Measurements from ENCODE around the gene CPED1. TPM values are rescaled to one million over a fixed set of nuclear protein-coding genes. Genes with fewer than 3 reads are reported as not detected.

Gene CPED1
- total RNA-seq, 1 experiment from 2014 or later, result 0.13 TPM

- Histone ChIP-seq H4K5ac (ENCODE audit: insufficient read length, low read depth, low read length) (no peak overlapping the region), H4K20me1 (ENCODE audit: control insufficient read depth, insufficient read depth, insufficient read length) (no peaks in the 10 kb centered on the region), H2BK15ac (ENCODE audit: low read depth, low read length) (no peak overlapping the region), H3K79me2 (ENCODE audit: insufficient read depth, low read length) (0 out of 2 replicates have a peak, but pooled peaks cover 2% of the 10 kb centered on the region), H2BK120ac (ENCODE audit: low read depth, low read length, poor library complexity, severe bottlenecking) (no peak overlapping the region), H4K8ac (replicated peaks; ENCODE audit: insufficient read length, low read depth, low read length) (no peak overlapping the region), H3K79me1 (ENCODE audit: insufficient read depth, low read depth, low read length, poor library complexity, severe bottlenecking) (peaks cover 3% of the 10 kb centered on the region), H3K4me1 (ENCODE audit: insufficient read depth, low read length) (no peaks in the 10 kb centered on the region; the same call in 1 of the 2 replicates), H2AFZ (ENCODE audit: low read length) (no peak overlapping the region), H3K9me3 (ENCODE audit: control insufficient read depth, low read depth, low read length) (no peaks in the 10 kb centered on the region), H3T11ph (ENCODE audit: low read length) (no peak overlapping the region), H3K18ac (ENCODE audit: insufficient read length, low read depth, low read length) (no peak overlapping the region), H2BK20ac (ENCODE audit: low read depth, low read length, poor library complexity, severe bottlenecking) (no peak overlapping the region), H3K4ac (ENCODE audit: low read depth, low read length) (no peak overlapping the region), H3K56ac (ENCODE audit: insufficient read length, low read depth, low read length) (no peak overlapping the region), H3K27me3 (ENCODE audit: insufficient read depth, low read length) (no peaks in the 10 kb centered on the region), H3K23ac (ENCODE audit: insufficient read length, low read depth, low read length) (no peak overlapping the region), H4K91ac (ENCODE audit: insufficient read length, low read depth, low read length) (no peak overlapping the region), H3K23me2 (ENCODE audit: insufficient read length, low read depth, low read length, poor library complexity, severe bottlenecking) (peaks cover 4% of the 10 kb centered on the region), H3K14ac (ENCODE audit: insufficient read depth, low read length) (no peak overlapping the region), H3K27ac (ENCODE audit: insufficient read length, low read depth, low read length) (no peak overlapping the region), H3K4me2 (ENCODE audit: insufficient read depth, insufficient read length, low read length) (peak overlapping the region; percentile 83), H2AK5ac (ENCODE audit: insufficient read length, low read length) (no peak overlapping the region), H3K9ac (ENCODE audit: extremely low read depth, insufficient read length, low read length) (no peak overlapping the region), H2BK5ac (ENCODE audit: insufficient read length, low read length) (no peak overlapping the region), H2BK12ac (ENCODE audit: insufficient read length, low read depth, low read length) (no peak overlapping the region)
- Mint-ChIP-seq H3K27me3 (ENCODE audit: low read depth) (no peaks in the 10 kb centered on the region), H3K36me3 (ENCODE audit: insufficient read depth in 1 of 3, low read depth in 3 of 3) (peaks cover 10 to 38% (median 29%) of the 10 kb centered on the region in 3 experiments; a peak in 6 of 7 replicates), H3K9me3 (no peaks in the 10 kb centered on the region), H3K4me3 (peak overlapping the region; percentile 81 to 87; a peak in 4 of 5 replicates), H3K4me1 (peaks cover 12% of the 10 kb centered on the region in 2 experiments), H3K27ac (no peak overlapping the region)
- DNase-seq, result no peak
- no CpG with 5 or more reads among the region's 2 CpGs for WGBS (ENCODE audit: extremely low coverage, insufficient read length, low lambda C conversion rate)
- no peak for TF ChIP-seq CTCF (conservative IDR thresholded peaks at IDR 0.05)
Observed at GRCh38 chr7:120951826-120952225, 36.7 kb upstream of the CPED1 start.

Measured in H9 (cell line).